22Rv1 (cell line): ENCODE measurements around the gene SNED1.

Experiments used
- CTCF ChIP-seq: fragments of 450-650 bp; IDR thresholded peaks from 2 replicates; pipeline ENCODE4 v1.5.1; 2017; ENCODE audit warnings: mild to moderate bottlenecking
- ZFX ChIP-seq: fragments of 450-650 bp; IDR thresholded peaks from 2 replicates; pipeline ENCODE4 v1.6.1; 2017; ENCODE audit warnings: antibody characterized with exemption, borderline replicate concordance

GRCh38 chr2:241014224-241014623, 15.8 kb downstream of the SNED1 start:
- TF ChIP-seq CTCF = no peak
- TF ChIP-seq ZFX = no peak
